ENCODE results near the gene ANKZF1.
A peak's percentile ranks its signal among the peaks of the same experiment; 100 is the strongest.
"Not testable (repeated sequence)": the region's sequence is repeated elsewhere in the genome, so short reads cannot be mapped to it uniquely, and the experiment has no call there.

Gene ANKZF1

GRCh38 chr2:219229305-219230058 is at the start of gene ANKZF1, which contains the start of gene ATG9A:
ANKZF1 (plus strand) TSS chr2:219229806; CDS start chr2:219230258, 452 bp downstream.
ATG9A (minus strand) TSS chr2:219229636; CDS start chr2:219228024, 1,612 bp downstream.
- peak; percentile 96 for DNase-seq

GRCh38 chr2:219180961-219181360 is 48.6 kb upstream of the ANKZF1 start:
- DNase-seq = no peak

- no peak for DNase-seq
Observed at GRCh38 chr2:219181531-219181930, 48.1 kb upstream of the ANKZF1 start.

- DNase-seq = no peak
Observed at GRCh38 chr2:219182331-219183150, 47.1 kb upstream of the ANKZF1 start.

GRCh38 chr2:219183151-219183772 is 46.3 kb upstream of the ANKZF1 start:
- DNase-seq = no peak

GRCh38 chr2:219184121-219184520 is 45.5 kb upstream of the ANKZF1 start:
- no peak for DNase-seq

- no peak for DNase-seq
Observed at GRCh38 chr2:219186754-219187456, 42.7 kb upstream of the ANKZF1 start.

- DNase-seq = no peak
Observed at GRCh38 chr2:219197388-219197787, 32.2 kb upstream of the ANKZF1 start.

GRCh38 chr2:219198974-219199373 is 30.6 kb upstream of the ANKZF1 start:
- no peak for DNase-seq

GRCh38 chr2:219199470-219200211 is 30.0 kb upstream of the ANKZF1 start:
- DNase-seq = no peak

GRCh38 chr2:219200502-219201326 is 28.9 kb upstream of the ANKZF1 start:
- DNase-seq = peak; percentile 21

- DNase-seq = not testable (repeated sequence)
Observed at GRCh38 chr2:219201331-219201730, 28.3 kb upstream of the ANKZF1 start.

- DNase-seq = no peak
Observed at GRCh38 chr2:219204425-219205164, 25.0 kb upstream of the ANKZF1 start.

- DNase-seq = no peak
Observed at GRCh38 chr2:219205165-219205538, 24.5 kb upstream of the ANKZF1 start.

GRCh38 chr2:219205981-219206327 is 23.7 kb upstream of the ANKZF1 start:
- no peak for DNase-seq

- peak; percentile 83 for DNase-seq
Observed at GRCh38 chr2:219206328-219207133, 23.1 kb upstream of the ANKZF1 start, which contains the start of gene ZFAND2B. ZFAND2B (plus strand) TSS chr2:219206782; CDS start chr2:219206988, 206 bp downstream.

GRCh38 chr2:219207134-219207883 is 22.3 kb upstream of the ANKZF1 start:
- no peak for DNase-seq

GRCh38 chr2:219207884-219208740 is 21.5 kb upstream of the ANKZF1 start:
- no peak for DNase-seq

Measured in SHP77 treated with DMSO at 0.1 percent for 48 hours (cell line).